SK-N-SH (cell line): ENCODE data around the gene ULK1.

Experiments used
- CHD2 ChIP-seq: fragments of 150-350 bp; IDR thresholded peaks from 2 replicates; pipeline ENCODE4 v1.6.1; 2018; ENCODE audit warnings: low read length; ENCODE audit not compliant: partially characterized antibody
- FOSL2 ChIP-seq: IDR thresholded peaks from 2 replicates; pipeline ENCODE4 v1.4.0; 2012; ENCODE audit warnings: low read depth, mild to moderate bottlenecking, moderate library complexity, borderline replicate concordance
- MXI1 ChIP-seq: IDR thresholded peaks from 2 replicates; pipeline ENCODE4 v1.6.1; 2012; ENCODE audit warnings: mild to moderate bottlenecking, low read depth, low read length, improper control_type of control experiment
- NFIC ChIP-seq: IDR thresholded peaks from 2 replicates; pipeline ENCODE4 v1.4.0; 2012; ENCODE audit warnings: borderline replicate concordance
- POLR2AphosphoS5 ChIP-seq: IDR thresholded peaks from 2 replicates; pipeline ENCODE4 v1.6.1; 2012; ENCODE audit warnings: low read depth, low read length
- YY1 ChIP-seq: IDR thresholded peaks from 2 replicates; pipeline ENCODE4 v1.4.0; 2012; ENCODE audit warnings: low read depth, mild to moderate bottlenecking
- TF ChIP-seq, protein P1 (sequence below): fragments of 200-600 bp; sonication (generic); IDR thresholded peaks from 2 replicates; pipeline ENCODE4 v1.6.1; 2017; ENCODE audit warnings: antibody characterized with exemption, mild to moderate bottlenecking, moderate library complexity
- TF ChIP-seq, protein P2 (sequence below): IDR thresholded peaks from 2 replicates; pipeline ENCODE4 v1.6.1; 2012; ENCODE audit warnings: mild to moderate bottlenecking, low read depth, low read length, moderate library complexity
- TF ChIP-seq, protein P3 (sequence below): fragments of 150-350 bp; IDR thresholded peaks from 2 replicates; pipeline ENCODE4 v1.6.1; 2017; ENCODE audit warnings: antibody characterized with exemption, low read length, low read depth, borderline replicate concordance
- TF ChIP-seq, protein P4 (sequence below): IDR thresholded peaks from 2 replicates; pipeline ENCODE4; 2012

DNA sequence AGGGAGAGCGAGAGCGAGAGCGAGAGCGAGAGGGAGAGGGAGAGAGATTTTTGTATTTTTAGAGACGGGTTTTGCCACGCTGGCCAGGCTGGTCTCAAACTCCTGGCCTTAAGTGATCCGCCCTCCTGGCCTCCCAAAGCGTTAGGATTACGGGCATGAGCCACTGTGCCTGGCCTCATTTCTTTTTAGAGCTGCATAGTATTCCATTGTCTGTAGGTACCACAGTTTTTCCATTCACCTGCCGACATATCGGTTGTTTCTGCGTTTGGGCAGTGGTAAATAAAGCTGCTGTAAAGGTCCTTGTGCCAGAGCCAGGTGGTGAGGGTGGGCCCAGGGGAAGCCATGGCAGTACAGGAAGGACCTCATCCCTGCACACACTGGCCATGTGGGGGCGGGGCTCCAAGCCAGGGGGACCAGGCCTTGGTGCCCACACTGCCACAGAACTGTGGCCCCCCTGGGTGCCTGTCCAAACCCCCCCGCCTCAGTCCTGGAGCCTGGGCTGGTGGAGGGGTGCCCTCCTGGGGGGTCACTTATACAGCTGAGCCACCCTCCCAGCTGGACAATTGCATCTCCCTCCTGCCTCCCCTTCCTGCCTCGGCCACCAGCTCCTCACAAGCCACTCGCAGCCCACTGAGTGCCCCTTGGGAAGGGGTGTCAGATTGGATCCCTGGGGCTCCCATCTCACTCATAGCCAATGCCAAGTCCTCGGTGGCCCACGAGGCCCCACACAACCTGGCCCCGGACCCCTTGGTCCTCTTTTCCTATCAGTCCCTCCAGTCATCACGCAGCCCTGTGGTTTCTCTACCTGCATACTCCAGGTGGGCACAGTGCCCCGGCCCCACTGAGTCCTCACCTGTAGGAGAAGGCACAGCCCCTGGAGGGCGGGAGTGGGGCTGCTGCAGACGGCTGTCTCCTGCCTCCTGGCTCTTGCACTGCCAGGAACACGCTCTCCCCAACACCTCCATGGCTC, 33.0 kb downstream of the ULK1 start:
- TF ChIP-seq, protein P1, sequence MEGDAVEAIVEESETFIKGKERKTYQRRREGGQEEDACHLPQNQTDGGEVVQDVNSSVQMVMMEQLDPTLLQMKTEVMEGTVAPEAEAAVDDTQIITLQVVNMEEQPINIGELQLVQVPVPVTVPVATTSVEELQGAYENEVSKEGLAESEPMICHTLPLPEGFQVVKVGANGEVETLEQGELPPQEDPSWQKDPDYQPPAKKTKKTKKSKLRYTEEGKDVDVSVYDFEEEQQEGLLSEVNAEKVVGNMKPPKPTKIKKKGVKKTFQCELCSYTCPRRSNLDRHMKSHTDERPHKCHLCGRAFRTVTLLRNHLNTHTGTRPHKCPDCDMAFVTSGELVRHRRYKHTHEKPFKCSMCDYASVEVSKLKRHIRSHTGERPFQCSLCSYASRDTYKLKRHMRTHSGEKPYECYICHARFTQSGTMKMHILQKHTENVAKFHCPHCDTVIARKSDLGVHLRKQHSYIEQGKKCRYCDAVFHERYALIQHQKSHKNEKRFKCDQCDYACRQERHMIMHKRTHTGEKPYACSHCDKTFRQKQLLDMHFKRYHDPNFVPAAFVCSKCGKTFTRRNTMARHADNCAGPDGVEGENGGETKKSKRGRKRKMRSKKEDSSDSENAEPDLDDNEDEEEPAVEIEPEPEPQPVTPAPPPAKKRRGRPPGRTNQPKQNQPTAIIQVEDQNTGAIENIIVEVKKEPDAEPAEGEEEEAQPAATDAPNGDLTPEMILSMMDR = no peak
- TF ChIP-seq, protein P2, sequence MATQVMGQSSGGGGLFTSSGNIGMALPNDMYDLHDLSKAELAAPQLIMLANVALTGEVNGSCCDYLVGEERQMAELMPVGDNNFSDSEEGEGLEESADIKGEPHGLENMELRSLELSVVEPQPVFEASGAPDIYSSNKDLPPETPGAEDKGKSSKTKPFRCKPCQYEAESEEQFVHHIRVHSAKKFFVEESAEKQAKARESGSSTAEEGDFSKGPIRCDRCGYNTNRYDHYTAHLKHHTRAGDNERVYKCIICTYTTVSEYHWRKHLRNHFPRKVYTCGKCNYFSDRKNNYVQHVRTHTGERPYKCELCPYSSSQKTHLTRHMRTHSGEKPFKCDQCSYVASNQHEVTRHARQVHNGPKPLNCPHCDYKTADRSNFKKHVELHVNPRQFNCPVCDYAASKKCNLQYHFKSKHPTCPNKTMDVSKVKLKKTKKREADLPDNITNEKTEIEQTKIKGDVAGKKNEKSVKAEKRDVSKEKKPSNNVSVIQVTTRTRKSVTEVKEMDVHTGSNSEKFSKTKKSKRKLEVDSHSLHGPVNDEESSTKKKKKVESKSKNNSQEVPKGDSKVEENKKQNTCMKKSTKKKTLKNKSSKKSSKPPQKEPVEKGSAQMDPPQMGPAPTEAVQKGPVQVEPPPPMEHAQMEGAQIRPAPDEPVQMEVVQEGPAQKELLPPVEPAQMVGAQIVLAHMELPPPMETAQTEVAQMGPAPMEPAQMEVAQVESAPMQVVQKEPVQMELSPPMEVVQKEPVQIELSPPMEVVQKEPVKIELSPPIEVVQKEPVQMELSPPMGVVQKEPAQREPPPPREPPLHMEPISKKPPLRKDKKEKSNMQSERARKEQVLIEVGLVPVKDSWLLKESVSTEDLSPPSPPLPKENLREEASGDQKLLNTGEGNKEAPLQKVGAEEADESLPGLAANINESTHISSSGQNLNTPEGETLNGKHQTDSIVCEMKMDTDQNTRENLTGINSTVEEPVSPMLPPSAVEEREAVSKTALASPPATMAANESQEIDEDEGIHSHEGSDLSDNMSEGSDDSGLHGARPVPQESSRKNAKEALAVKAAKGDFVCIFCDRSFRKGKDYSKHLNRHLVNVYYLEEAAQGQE = no peak
- TF ChIP-seq NFIC (no peak), POLR2AphosphoS5 (no peak), YY1 (no peak), CHD2 (no peak), MXI1 (no peak), FOSL2 (no peak)
- TF ChIP-seq, protein P3, sequence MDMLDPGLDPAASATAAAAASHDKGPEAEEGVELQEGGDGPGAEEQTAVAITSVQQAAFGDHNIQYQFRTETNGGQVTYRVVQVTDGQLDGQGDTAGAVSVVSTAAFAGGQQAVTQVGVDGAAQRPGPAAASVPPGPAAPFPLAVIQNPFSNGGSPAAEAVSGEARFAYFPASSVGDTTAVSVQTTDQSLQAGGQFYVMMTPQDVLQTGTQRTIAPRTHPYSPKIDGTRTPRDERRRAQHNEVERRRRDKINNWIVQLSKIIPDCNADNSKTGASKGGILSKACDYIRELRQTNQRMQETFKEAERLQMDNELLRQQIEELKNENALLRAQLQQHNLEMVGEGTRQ = no peak
- TF ChIP-seq, protein P4, sequence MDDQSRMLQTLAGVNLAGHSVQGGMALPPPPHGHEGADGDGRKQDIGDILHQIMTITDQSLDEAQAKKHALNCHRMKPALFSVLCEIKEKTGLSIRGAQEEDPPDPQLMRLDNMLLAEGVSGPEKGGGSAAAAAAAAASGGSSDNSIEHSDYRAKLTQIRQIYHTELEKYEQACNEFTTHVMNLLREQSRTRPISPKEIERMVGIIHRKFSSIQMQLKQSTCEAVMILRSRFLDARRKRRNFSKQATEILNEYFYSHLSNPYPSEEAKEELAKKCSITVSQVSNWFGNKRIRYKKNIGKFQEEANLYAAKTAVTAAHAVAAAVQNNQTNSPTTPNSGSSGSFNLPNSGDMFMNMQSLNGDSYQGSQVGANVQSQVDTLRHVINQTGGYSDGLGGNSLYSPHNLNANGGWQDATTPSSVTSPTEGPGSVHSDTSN = no peak
